Hematopoietic multipotent progenitor cell treated with erythropoietin and hydrocortisone succinate and interleukin-3 and kit ligand, for 15 days (in vitro differentiated cells): ENCODE results near the gene ARHGAP21.
"Not testable (repeated sequence)": the region's sequence is repeated elsewhere in the genome, so short reads cannot be mapped to it uniquely, and the experiment has no call there.

Experiments used
- DNase-seq: peaks from one replicate; pipeline ENCODE4 v3.0.0-alpha.2; 2015; ENCODE audit warnings: low spot score

The ARHGAP21 gene

GRCh38 chr10:24723788-24724380, at the start of gene ARHGAP21:
ARHGAP21 (minus strand) TSS chr10:24723887; CDS start chr10:24721899, 1,988 bp downstream.
- peak; percentile 47 for DNase-seq

DNA sequence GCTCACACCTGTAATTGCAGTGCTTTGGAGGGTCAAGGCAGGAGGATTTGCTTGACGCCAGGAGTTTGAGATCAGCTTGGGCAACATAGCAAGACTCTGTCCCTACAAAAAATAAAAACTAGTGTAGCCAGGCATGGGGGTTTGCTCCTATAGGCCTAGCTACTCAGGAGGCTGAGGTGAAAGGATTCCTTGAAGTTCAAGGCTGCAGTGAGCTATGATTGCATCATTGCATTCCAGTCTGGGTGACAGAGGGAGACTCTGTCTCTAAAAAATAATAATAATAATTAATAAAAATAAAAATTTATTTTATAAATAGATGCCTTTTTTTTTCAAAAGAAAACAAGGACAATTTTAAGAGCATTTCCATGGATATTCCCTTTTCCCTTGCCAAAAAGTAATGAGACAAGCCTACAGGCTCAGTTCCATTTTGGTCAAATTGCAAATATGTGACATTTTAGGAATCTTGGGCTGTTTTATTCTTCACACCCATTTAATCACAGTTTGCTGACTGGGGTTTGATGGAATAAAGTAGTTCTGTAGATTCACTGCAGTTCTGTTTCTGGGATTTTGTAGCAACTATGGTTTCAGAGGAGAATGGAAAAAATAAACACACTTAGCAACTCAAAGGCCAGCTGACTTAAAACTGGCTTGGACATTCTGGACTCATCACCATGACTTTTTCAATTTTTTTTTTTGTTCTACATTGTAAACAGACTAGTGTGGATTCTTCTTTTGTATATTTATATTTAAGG, 48.4 kb upstream of the ARHGAP21 start:
- no peak for DNase-seq

- DNase-seq = not testable (repeated sequence)
Observed at GRCh38 chr10:24764991-24765390, 41.3 kb upstream of the ARHGAP21 start.

- DNase-seq = no peak
Observed at GRCh38 chr10:24762966-24763623, 39.4 kb upstream of the ARHGAP21 start.

DNA sequence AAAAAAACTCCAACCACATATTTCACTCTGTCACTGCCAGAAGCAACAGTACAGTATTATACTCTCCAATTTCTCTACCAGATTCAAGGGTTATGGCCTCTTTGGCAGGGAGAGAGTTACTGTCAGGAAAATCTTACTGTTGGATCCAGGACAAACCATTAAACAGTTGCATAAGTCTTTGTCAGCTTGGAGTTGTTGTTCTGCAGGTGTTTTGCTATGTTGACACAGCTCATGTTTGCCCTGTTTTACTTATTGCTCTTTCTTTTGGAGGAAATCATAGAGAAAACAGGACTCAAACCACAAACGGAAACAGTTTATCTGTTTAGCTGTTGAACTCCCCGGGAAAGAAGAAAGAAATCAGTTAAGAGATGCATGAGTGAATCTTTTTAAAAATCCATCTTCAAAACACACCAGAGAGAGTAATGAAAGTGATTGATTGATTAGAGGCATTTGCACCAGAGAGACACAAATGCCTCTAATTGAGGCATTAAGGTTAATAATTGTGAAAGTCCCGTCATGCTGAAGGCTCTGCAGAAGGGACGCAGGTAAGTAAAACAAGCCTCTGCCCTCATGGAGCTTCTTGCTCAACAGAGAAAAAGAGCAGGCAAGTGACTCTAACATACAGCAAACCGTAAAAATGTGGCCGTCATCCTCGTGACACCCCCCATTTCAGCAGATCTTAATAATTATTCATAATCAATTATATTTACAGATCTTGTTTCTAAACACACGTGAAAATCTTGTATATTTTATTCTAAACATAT, 38.7 kb upstream of the ARHGAP21 start:
- no peak for DNase-seq

GRCh38 chr10:24759672-24760071, 36.0 kb upstream of the ARHGAP21 start:
- DNase-seq = no peak

GRCh38 chr10:24758254-24758653, 34.6 kb upstream of the ARHGAP21 start:
- DNase-seq = not testable (repeated sequence)

GRCh38 chr10:24756283-24756682, 32.6 kb upstream of the ARHGAP21 start:
- DNase-seq = no peak

GRCh38 chr10:24751716-24752115, 28.0 kb upstream of the ARHGAP21 start:
- DNase-seq = no peak

DNA sequence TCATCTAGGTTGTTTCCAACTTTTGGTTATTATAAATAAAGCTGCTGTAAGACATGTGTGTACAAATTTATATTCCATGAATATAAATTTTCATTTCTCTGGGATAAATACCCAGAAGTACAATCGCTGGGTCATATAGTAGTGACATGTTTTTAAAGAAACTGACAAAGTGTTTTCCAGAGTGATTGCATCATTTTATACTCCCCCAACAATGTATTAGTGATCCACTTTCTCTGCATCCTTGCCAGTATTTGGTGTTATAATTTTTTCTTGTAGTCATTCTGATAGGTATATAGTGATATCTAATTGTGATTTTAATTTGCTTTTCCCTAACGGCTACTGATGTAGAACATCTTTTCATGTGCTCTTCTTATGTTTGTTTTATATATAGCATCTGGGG, 27.0 kb upstream of the ARHGAP21 start:
- no peak for DNase-seq

- DNase-seq = no peak
Observed at GRCh38 chr10:24748214-24748613, 24.5 kb upstream of the ARHGAP21 start.

GRCh38 chr10:24744946-24745345, 21.3 kb upstream of the ARHGAP21 start:
- no peak for DNase-seq

- DNase-seq = no peak
Observed at GRCh38 chr10:24740714-24741113, 17.0 kb upstream of the ARHGAP21 start.

- DNase-seq = no peak
Observed at GRCh38 chr10:24737001-24737400, 13.3 kb upstream of the ARHGAP21 start.

- no peak for DNase-seq
Observed at GRCh38 chr10:24731942-24732341, 8.3 kb upstream of the ARHGAP21 start.

DNA sequence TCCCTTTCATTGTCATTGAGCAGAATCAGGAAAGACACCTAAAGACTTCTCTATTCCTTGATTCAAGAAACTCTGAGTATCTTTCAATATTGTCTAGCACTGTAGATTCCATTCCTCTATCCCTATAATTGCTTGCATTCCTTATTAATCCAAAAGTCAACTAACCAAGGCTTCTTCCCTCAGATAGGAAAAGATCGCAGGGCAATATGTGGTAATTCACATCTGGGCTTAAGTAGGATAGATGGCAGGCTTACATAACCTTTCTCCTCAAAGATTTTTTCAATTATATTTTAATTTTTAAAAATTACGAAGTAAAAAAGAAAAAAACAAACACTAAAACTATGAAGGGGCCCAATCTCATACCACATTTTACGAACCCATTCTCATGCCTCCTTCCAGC, 7.1 kb upstream of the ARHGAP21 start:
- DNase-seq = no peak

DNA sequence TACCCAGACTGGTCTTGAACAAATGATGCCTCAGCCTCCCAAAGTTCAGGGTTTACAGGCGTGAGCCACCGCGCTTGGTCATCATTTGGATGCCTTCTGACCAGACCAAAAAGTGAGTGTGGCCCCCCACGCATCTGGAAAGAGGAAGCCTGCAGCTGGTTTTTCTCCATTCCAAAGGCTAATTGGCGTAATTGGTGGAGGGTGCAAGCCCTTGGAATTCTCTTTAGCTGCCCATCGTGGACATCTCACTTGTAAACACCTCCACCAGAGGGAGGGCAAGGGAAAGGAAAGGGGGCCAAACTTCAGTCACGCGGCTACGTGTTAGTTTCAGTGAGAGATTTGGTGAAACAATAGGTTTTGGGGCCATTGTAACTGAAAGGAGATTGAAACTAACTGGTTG, 4.1 kb upstream of the ARHGAP21 start:
- DNase-seq = no peak

DNA sequence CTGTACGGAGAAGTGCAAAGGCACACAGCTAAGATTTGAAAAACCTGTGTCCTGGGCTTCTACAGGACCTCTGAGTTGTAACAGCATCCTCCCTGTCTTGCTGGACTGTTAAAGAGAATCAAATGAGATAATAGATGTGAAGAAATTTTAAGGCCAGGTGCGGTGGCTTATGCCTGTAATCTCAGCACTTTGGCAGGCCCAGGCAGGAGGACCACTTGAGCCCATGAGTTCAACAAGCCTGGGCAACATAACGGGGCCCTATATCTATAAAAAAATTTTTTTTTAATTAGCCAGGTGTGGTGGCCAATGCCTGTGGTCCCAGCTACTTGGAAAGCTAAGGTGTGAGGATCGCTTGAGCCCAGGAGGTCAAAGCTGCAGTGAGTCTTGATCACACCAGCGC, 2.9 kb upstream of the ARHGAP21 start:
- DNase-seq = no peak

- DNase-seq = not testable (repeated sequence)
Observed at GRCh38 chr10:24726029-24726428, 2.3 kb upstream of the ARHGAP21 start.

DNA sequence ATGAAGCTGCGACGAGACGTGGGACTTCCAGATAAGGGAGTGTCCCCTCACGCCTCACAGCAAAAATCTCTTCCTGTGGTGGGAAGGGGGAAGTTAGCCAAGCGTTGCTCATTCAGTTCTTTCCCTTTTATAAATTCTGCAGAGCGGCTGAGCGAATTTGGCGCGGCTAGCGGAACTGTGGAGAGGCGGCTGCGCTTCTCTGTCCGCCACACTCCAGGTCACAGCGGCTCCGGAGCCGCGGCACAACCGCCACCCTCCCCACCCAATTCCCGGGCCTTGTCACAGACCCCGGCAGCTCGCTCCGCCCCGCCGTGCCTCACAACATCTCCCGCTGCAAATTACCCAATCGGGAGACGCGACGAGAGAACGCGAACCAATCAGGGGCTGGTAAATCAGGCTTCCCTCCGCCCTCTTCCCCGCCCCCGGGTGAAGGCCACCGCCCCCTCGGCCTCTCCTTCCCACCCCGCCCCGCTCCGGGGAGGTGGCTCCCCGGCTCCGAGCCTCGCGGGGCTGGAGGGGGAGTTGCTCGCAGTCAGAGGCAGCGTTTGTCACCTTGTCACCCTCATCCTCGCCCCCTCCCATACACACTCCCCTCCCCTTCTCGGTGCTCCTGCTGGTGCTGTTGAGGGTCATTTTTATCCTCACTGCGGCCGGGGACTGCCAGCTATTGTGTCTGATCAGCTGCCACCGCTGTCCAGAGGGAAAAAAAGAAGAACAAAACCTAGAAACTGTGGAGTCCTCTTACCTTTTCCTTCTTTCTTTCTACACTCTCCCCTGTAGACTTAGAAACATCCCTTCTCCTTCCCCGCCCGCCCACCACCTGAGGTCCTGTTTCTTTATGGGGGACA, 918 bp upstream of the ARHGAP21 start:
- DNase-seq = peak; percentile 95

- peak; percentile 32 for DNase-seq
Observed at GRCh38 chr10:24723386-24723787, 300 bp downstream of the ARHGAP21 start.
